ENCODE measurements around the gene ADAM15.

DNA sequence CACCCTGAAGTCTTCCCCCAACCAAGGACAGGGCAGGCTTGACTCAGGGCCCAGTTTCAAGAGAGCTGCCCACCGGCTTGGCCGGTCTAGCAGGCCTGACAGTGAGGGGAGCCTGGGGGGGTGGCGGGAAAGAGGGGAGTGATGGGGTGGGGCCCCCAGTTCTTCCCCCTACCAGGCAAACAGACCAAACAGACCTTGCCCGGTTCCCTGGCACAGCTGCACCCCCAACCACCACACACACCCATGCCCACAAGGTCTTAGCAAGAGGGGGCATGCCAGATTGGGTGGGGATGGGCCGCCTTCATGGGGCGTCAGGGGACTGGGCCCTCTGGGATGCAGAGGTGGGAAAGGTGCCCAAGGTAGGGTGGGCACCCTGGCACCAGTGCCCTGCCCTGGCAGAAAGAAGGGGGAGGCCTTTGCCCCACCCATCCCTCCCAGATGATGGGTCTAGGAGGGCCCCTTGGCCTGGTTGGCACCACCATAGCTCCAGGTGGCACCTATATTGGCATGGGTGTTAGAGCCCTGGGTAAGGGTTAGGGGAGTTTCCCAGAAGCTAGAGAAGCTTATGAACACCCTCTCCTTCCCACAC is 39.6 kb upstream of the ADAM15 start:
- TF ChIP-seq, protein P1, sequence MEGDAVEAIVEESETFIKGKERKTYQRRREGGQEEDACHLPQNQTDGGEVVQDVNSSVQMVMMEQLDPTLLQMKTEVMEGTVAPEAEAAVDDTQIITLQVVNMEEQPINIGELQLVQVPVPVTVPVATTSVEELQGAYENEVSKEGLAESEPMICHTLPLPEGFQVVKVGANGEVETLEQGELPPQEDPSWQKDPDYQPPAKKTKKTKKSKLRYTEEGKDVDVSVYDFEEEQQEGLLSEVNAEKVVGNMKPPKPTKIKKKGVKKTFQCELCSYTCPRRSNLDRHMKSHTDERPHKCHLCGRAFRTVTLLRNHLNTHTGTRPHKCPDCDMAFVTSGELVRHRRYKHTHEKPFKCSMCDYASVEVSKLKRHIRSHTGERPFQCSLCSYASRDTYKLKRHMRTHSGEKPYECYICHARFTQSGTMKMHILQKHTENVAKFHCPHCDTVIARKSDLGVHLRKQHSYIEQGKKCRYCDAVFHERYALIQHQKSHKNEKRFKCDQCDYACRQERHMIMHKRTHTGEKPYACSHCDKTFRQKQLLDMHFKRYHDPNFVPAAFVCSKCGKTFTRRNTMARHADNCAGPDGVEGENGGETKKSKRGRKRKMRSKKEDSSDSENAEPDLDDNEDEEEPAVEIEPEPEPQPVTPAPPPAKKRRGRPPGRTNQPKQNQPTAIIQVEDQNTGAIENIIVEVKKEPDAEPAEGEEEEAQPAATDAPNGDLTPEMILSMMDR (IDR thresholded peaks at IDR 0.05; ENCODE audit: insufficient read depth, low read depth, low read length): no peak
- no peak for TF ChIP-seq EZH2 (IDR thresholded peaks at IDR 0.05; ENCODE audit: insufficient read depth, low read length)

Measured in astrocyte (in vitro differentiated cells and primary cell).